ENCODE results near the gene PLEKHG1.

The PLEKHG1 gene

DNA sequence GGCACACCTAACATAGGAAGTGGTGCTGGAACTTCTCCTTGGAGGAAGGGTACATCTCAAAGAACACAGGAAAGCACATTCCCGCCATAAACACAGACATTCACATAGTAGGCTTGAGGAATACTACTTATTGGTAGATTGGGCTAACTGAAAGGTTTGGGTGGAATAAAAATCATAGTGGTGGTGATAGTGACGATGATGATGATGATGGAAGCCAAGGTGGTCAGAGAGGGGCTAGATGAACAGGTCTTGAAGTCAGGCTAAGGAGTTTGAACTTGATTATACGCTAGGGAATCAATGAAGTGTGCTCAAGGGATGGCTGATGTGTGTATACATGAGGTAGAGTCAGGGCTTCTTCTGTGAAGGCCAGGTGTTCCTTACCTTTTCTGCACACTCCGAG, 12.0 kb upstream of the PLEKHG1 start:
- Histone ChIP-seq H3K9ac (ENCODE audit: low read length) (no peak overlapping the region), H3K9me3 (ENCODE audit: low read length) (no peaks in the 10 kb centered on the region), H3K27ac (ENCODE audit: low read depth, low read length, poor library complexity, severe bottlenecking) (no peak overlapping the region), H3K9me2 (ENCODE audit: low read depth, low read length) (no peaks in the 10 kb centered on the region), H3K4me3 (ENCODE audit: low read depth, low read length, poor library complexity, severe bottlenecking) (no peak overlapping the region), H2AFZ (ENCODE audit: low read length) (no peak overlapping the region), H3F3A (ENCODE audit: insufficient read depth, low read length) (no peaks in the 10 kb centered on the region), H3K27me3 (ENCODE audit: insufficient read depth, low read length) (no peaks in the 10 kb centered on the region), H3K4me1 (ENCODE audit: insufficient read depth, low read length, severe bottlenecking) (peaks cover 24% of the 10 kb centered on the region), H3K36me3 (ENCODE audit: insufficient read depth, low read length) (no peaks in the 10 kb centered on the region), H3K4me2 (ENCODE audit: low read length) (no peak overlapping the region), H4K20me1 (ENCODE audit: insufficient read depth, low read length) (no peaks in the 10 kb centered on the region), H3K79me2 (ENCODE audit: insufficient read depth, low read length) (no peaks in the 10 kb centered on the region)
- TF ChIP-seq CTCF (IDR thresholded peaks at IDR 0.05; ENCODE audit: low read length) (no peak), EZH2 (IDR thresholded peaks at IDR 0.05; ENCODE audit: borderline replicate concordance, low read length) (no peak)

DNA sequence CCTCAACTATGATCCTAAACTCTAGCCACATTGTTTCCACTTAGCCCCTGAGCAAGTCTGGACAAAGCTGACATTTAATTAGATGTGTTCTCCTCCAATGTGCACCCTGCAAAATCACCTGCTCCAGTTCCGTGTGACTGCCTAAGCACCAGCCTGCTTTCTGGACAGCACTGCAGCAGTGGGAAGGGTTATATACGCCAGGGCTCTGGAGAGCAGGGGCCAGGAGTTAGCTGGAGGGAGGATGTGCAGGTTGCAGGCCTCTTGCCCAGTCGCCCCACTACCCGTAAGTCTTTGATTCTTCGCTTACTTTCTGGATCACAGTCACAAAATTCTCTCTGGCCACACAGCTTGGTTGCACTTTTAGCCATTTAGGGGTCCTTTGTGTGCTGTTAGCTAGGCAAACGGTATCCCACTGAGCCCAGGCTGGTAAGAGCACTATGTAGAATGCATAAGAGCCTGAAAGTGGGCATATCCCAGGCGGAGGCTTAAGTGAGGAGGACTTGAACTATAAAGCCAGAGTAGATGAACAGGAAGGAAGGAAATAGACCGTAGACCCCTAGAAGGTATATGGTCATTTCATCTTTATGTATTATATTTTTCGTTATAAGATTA, 10.7 kb upstream of the PLEKHG1 start:
- Histone ChIP-seq H3K79me2 (ENCODE audit: insufficient read depth, low read length) (no peaks in the 10 kb centered on the region), H4K20me1 (ENCODE audit: insufficient read depth, low read length) (no peaks in the 10 kb centered on the region), H3K4me1 (ENCODE audit: insufficient read depth, low read length, severe bottlenecking) (peaks cover 14% of the 10 kb centered on the region), H3K9me2 (ENCODE audit: low read depth, low read length) (no peaks in the 10 kb centered on the region), H3K4me2 (ENCODE audit: low read length) (no peak overlapping the region), H3K27ac (ENCODE audit: low read depth, low read length, poor library complexity, severe bottlenecking) (no peak overlapping the region), H3K9ac (ENCODE audit: low read length) (no peak overlapping the region), H3K9me3 (ENCODE audit: low read length) (no peaks in the 10 kb centered on the region), H3K27me3 (ENCODE audit: insufficient read depth, low read length) (no peaks in the 10 kb centered on the region), H2AFZ (ENCODE audit: low read length) (no peak overlapping the region), H3K4me3 (ENCODE audit: low read depth, low read length, poor library complexity, severe bottlenecking) (no peak overlapping the region), H3K36me3 (ENCODE audit: insufficient read depth, low read length) (no peaks in the 10 kb centered on the region), H3F3A (ENCODE audit: insufficient read depth, low read length) (no peaks in the 10 kb centered on the region)
- no peak for TF ChIP-seq CTCF (IDR thresholded peaks at IDR 0.05; ENCODE audit: low read length)
- no peak for TF ChIP-seq EZH2 (IDR thresholded peaks at IDR 0.05; ENCODE audit: borderline replicate concordance, low read length)

DNA sequence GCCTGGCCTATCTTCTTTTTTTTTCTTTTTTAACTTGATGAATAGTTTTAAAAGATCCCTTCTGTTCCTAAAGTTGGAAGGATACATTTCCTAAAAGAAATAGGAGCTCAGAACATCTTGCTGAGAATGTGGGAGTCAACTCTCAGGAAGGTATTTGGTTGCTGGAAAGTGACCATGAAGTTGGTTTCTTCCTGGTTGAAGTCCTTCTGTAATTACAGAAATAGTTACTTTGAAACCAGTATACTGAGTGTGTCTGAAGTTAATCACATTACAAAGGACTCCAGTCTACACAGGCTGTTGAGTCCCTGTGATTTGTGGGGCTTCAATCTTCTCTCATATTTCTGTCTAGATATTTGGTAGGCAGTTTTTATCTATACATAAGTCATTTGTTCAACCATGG, 9.8 kb upstream of the PLEKHG1 start:
- Histone ChIP-seq H3K9ac (ENCODE audit: low read length) (no peak overlapping the region), H3K4me3 (ENCODE audit: low read depth, low read length, poor library complexity, severe bottlenecking) (no peak overlapping the region), H3K9me2 (ENCODE audit: low read depth, low read length) (no peaks in the 10 kb centered on the region), H3K9me3 (ENCODE audit: low read length) (no peaks in the 10 kb centered on the region), H3F3A (ENCODE audit: insufficient read depth, low read length) (no peaks in the 10 kb centered on the region), H3K36me3 (ENCODE audit: insufficient read depth, low read length) (no peaks in the 10 kb centered on the region), H3K79me2 (ENCODE audit: insufficient read depth, low read length) (no peaks in the 10 kb centered on the region), H3K4me2 (ENCODE audit: low read length) (no peak overlapping the region), H3K4me1 (ENCODE audit: insufficient read depth, low read length, severe bottlenecking) (peaks cover 21% of the 10 kb centered on the region), H3K27ac (ENCODE audit: low read depth, low read length, poor library complexity, severe bottlenecking) (no peak overlapping the region), H3K27me3 (ENCODE audit: insufficient read depth, low read length) (no peaks in the 10 kb centered on the region), H2AFZ (ENCODE audit: low read length) (no peak overlapping the region), H4K20me1 (ENCODE audit: insufficient read depth, low read length) (no peaks in the 10 kb centered on the region)
- TF ChIP-seq CTCF (IDR thresholded peaks at IDR 0.05; ENCODE audit: low read length) (no peak), EZH2 (IDR thresholded peaks at IDR 0.05; ENCODE audit: borderline replicate concordance, low read length) (no peak)
